ENCODE results near the gene C1orf94. TPM values are rescaled to one million over a fixed set of nuclear protein-coding genes. Genes with fewer than 3 reads are reported as not detected.

C1orf94 gene
- total RNA-seq, 6 donors from 2014 or later, result not detected

GRCh38 chr1:34237151-34237815, 60.6 kb downstream of the C1orf94 start:
- WGBS, 2 donors, result 65 to 67% methylated on average over 8 of the region's 8 CpGs
- no peak overlapping the region for H3K4me3 ChIP-seq
- peaks cover 0 to 3% (median 0%) of the 10 kb centered on the region in 4 donors for H3K9me3 ChIP-seq
- ATAC-seq (ENCODE audit: low FRiP score in 2 of 2) (no peak), DNase-seq (no peak)
- no peaks in the 10 kb centered on the region for H3K36me3 ChIP-seq
- no peak overlapping the region for H3K27ac ChIP-seq
- no peaks in the 10 kb centered on the region for H3K4me1 ChIP-seq
- TF ChIP-seq EP300 (IDR thresholded peaks at IDR 0.05) (no peak), POLR2AphosphoS5 (IDR thresholded peaks at IDR 0.05) (no peak), POLR2A (IDR thresholded peaks at IDR 0.05) (no peak)
- TF ChIP-seq, protein P1, sequence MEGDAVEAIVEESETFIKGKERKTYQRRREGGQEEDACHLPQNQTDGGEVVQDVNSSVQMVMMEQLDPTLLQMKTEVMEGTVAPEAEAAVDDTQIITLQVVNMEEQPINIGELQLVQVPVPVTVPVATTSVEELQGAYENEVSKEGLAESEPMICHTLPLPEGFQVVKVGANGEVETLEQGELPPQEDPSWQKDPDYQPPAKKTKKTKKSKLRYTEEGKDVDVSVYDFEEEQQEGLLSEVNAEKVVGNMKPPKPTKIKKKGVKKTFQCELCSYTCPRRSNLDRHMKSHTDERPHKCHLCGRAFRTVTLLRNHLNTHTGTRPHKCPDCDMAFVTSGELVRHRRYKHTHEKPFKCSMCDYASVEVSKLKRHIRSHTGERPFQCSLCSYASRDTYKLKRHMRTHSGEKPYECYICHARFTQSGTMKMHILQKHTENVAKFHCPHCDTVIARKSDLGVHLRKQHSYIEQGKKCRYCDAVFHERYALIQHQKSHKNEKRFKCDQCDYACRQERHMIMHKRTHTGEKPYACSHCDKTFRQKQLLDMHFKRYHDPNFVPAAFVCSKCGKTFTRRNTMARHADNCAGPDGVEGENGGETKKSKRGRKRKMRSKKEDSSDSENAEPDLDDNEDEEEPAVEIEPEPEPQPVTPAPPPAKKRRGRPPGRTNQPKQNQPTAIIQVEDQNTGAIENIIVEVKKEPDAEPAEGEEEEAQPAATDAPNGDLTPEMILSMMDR (IDR thresholded peaks at IDR 0.05), result no peak
- no peaks in the 10 kb centered on the region for H3K27me3 ChIP-seq

- TF ChIP-seq, protein P1 (IDR thresholded peaks at IDR 0.05), result no peak
- no peak for TF ChIP-seq POLR2A (IDR thresholded peaks at IDR 0.05)
- no peak for TF ChIP-seq POLR2AphosphoS5 (IDR thresholded peaks at IDR 0.05)
- no peak for TF ChIP-seq EP300 (IDR thresholded peaks at IDR 0.05)
- Histone ChIP-seq H3K4me1 (no peaks in the 10 kb centered on the region), H3K27me3 (no peaks in the 10 kb centered on the region), H3K36me3 (no peaks in the 10 kb centered on the region), H3K4me3 (no peak overlapping the region), H3K27ac (no peak overlapping the region), H3K9me3 (peaks cover 0 to 3% (median 0%) of the 10 kb centered on the region in 4 donors)
- DNase-seq, result no peak
- WGBS, 2 donors, result 71 to 80% methylated on average over 4 of the region's 4 CpGs
- ATAC-seq (ENCODE audit: low FRiP score in 2 of 2), result no peak
Observed at GRCh38 chr1:34245967-34246366, 69.3 kb downstream of the C1orf94 start.

DNA sequence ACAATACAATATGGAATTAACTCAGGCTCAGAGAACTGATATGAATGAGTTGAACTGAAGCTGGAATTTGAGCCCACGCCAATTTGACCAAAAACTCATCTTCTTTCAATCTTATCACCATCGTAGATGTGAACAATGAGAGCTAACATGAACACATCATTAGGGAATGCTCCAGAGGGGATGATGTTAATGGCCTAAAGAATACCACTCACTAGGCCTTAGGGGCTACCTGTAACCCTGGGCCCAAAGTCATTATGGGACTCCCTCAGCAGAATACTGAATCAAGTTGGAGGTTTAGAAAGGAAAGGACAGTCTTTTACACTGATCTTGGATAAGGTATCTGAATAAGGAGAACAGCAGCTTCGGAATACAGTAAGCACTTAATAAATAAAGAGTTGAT, 73.6 kb downstream of the C1orf94 start:
- Histone ChIP-seq H3K36me3 (no peaks in the 10 kb centered on the region), H3K4me1 (no peaks in the 10 kb centered on the region), H3K27ac (no peak overlapping the region), H3K4me3 (no peak overlapping the region), H3K27me3 (no peaks in the 10 kb centered on the region), H3K9me3 (no peaks in the 10 kb centered on the region)
- ATAC-seq (ENCODE audit: low FRiP score in 2 of 2), result no peak
- no peak for DNase-seq
- TF ChIP-seq EP300 (IDR thresholded peaks at IDR 0.05) (no peak), POLR2A (IDR thresholded peaks at IDR 0.05) (no peak), POLR2AphosphoS5 (IDR thresholded peaks at IDR 0.05) (no peak)
- TF ChIP-seq, protein P1 (IDR thresholded peaks at IDR 0.05), result no peak
- WGBS, 2 donors, result 49 to 65% methylated on average over 3 of the region's 3 CpGs

- Histone ChIP-seq H3K4me1 (no peaks in the 10 kb centered on the region), H3K9me3 (no peaks in the 10 kb centered on the region), H3K27ac (no peak overlapping the region), H3K36me3 (no peaks in the 10 kb centered on the region), H3K4me3 (no peak overlapping the region), H3K27me3 (no peaks in the 10 kb centered on the region)
- WGBS, 2 donors, result 83 to 86% methylated on average over 16 of the region's 16 CpGs
- no peak for ATAC-seq (ENCODE audit: low FRiP score in 2 of 2)
- TF ChIP-seq POLR2AphosphoS5 (IDR thresholded peaks at IDR 0.05) (no peak), POLR2A (IDR thresholded peaks at IDR 0.05) (no peak), EP300 (IDR thresholded peaks at IDR 0.05) (no peak)
- DNase-seq, result no peak
Observed at GRCh38 chr1:34262023-34262853, 85.5 kb downstream of the C1orf94 start.

DNA sequence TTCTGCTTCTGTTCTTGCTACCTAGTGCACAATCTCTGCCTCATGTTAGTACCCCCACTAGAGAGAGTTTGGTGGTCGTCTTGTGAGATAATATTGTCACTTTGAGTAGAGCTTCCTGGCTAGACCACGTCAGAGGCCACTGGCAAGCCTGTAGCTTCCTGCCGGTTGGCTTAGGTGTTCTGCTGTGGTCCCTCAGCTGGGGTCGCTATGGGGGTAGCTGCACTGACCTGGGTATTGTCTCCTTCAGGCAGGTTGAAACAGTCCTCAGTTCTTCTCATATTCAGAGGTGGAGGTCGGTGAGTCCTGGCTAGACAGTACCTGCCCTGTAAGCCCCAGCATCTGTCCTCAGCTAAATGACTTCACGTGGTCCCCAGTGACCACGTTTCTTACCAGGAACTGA, 86.2 kb downstream of the C1orf94 start:
- ATAC-seq (ENCODE audit: low FRiP score in 2 of 2), result no peak
- Histone ChIP-seq H3K27ac (no peak overlapping the region), H3K36me3 (no peaks in the 10 kb centered on the region), H3K4me3 (no peak overlapping the region), H3K9me3 (no peaks in the 10 kb centered on the region), H3K4me1 (no peaks in the 10 kb centered on the region), H3K27me3 (no peaks in the 10 kb centered on the region)
- no peak for DNase-seq
- TF ChIP-seq POLR2A (IDR thresholded peaks at IDR 0.05) (no peak), EP300 (IDR thresholded peaks at IDR 0.05) (no peak), POLR2AphosphoS5 (IDR thresholded peaks at IDR 0.05) (no peak)
- TF ChIP-seq, protein P1 (IDR thresholded peaks at IDR 0.05), result no peak
- WGBS, 2 donors, result 54 to 67% methylated on average over 5 to 7 of the region's 7 CpGs
